HG03460 (cell line): ENCODE data around the gene LRRC25.
A peak's percentile ranks its signal among the peaks of the same experiment; 100 is the strongest.

Source experiments
- ATAC-seq: cut with Tn5 transposase; IDR thresholded peaks from one replicate; pipeline ENCODE4 v1.9.1; 2021; ENCODE audit not compliant: unreplicated experiment

The LRRC25 gene

GRCh38 chr19:18435842-18436670 lies 38.6 kb upstream of the LRRC25 start:
- no peak for ATAC-seq

- no peak for ATAC-seq
These were observed 37.9 kb upstream of the LRRC25 start for GRCh38 chr19:18435178-18435841.

GRCh38 chr19:18434411-18435175 lies 37.2 kb upstream of the LRRC25 start:
- no peak for ATAC-seq

GRCh38 chr19:18433735-18434398 lies 36.4 kb upstream of the LRRC25 start:
- ATAC-seq: no peak

GRCh38 chr19:18433015-18433691 lies 35.7 kb upstream of the LRRC25 start:
- no peak for ATAC-seq

GRCh38 chr19:18432275-18433014 lies 35.0 kb upstream of the LRRC25 start:
- ATAC-seq: no peak

- ATAC-seq: no peak
These were observed 34.2 kb upstream of the LRRC25 start for GRCh38 chr19:18431351-18432197.

GRCh38 chr19:18430417-18431144 lies 33.2 kb upstream of the LRRC25 start:
- ATAC-seq: no peak

- no peak for ATAC-seq
These were observed 32.4 kb upstream of the LRRC25 start for GRCh38 chr19:18429717-18430416.

- peak; percentile 58 for ATAC-seq
These were observed 31.6 kb upstream of the LRRC25 start for GRCh38 chr19:18428787-18429674.

GRCh38 chr19:18428173-18428786 lies 30.9 kb upstream of the LRRC25 start:
- no peak for ATAC-seq

- no peak for ATAC-seq
These were observed 30.3 kb upstream of the LRRC25 start for GRCh38 chr19:18427743-18428113.

GRCh38 chr19:18427080-18427742 lies 29.8 kb upstream of the LRRC25 start:
- ATAC-seq: no peak

GRCh38 chr19:18426416-18426767 lies 29.0 kb upstream of the LRRC25 start:
- no peak for ATAC-seq

GRCh38 chr19:18425515-18426415 lies 28.3 kb upstream of the LRRC25 start:
- ATAC-seq: no peak
